ENCODE results near the gene CHMP1B. TPM values are rescaled to one million over a fixed set of nuclear protein-coding genes. Genes with fewer than 3 reads are reported as not detected.

The CHMP1B gene
- total and polyA plus RNA-seq, 9 of the 15 experiments (the other 6 are each of a cell fraction or from before 2014, with no cell fraction given) = 12.3 to 29.9 (median 19.0) TPM

GRCh38 chr18:11859903-11860407 is 8.7 kb downstream of the CHMP1B start (continued):
- peak; percentile 44; the same call in 1 of the 2 replicates for TF ChIP-seq EP300 (IDR thresholded peaks at IDR 0.05; ENCODE audit: low read length)
- 0 out of 4 replicates have a peak, but pooled peaks of 1 of the 2 experiments have one; percentile 15 for TF ChIP-seq MAZ (CRISPR knock-in tag; conservative IDR thresholded peaks at IDR 0.05 in 1 of 2, IDR thresholded peaks at IDR 0.05 in 1 of 2)
- TF ChIP-seq FOXA1 (IDR thresholded peaks at IDR 0.05; ENCODE audit: borderline replicate concordance) = no peak
- TF ChIP-seq FOS (IDR thresholded peaks at IDR 0.05; ENCODE audit: extremely low read depth, insufficient read length) = peak; percentile 36
- no peak for TF ChIP-seq ZNF696 (CRISPR knock-in tag; conservative IDR thresholded peaks at IDR 0.05)
- TF ChIP-seq REST (IDR thresholded peaks at IDR 0.05; ENCODE audit: borderline replicate concordance) = no peak
- TF ChIP-seq REST (CRISPR knock-in tag; IDR thresholded peaks at IDR 0.05; ENCODE audit: low read depth) = no peak
- TF ChIP-seq SRF (CRISPR knock-in tag; IDR thresholded peaks at IDR 0.05) = no peak
- TF ChIP-seq YY1 (IDR thresholded peaks at IDR 0.05; ENCODE audit: borderline replicate concordance in 1 of 3, control insufficient read depth in 1 of 3, extremely low read depth in 1 of 3, insufficient read depth in 3 of 3, insufficient read length in 1 of 3, insufficient replicate concordance in 2 of 3, low read depth in 1 of 3, low read length in 2 of 3) = no peak
- no peak for TF ChIP-seq ZNF655 (CRISPR knock-in tag; IDR thresholded peaks at IDR 0.05)
- no peak for TF ChIP-seq MCM2 (IDR thresholded peaks at IDR 0.05; ENCODE audit: low read depth)
- no peak for TF ChIP-seq MBD2 (IDR thresholded peaks at IDR 0.05; ENCODE audit: borderline replicate concordance, low read depth)
- peak; percentile 78; the same call in 1 of the 2 replicates for TF ChIP-seq EHMT2 (IDR thresholded peaks at IDR 0.05)
- no peak for TF ChIP-seq ZNF586 (CRISPR knock-in tag; conservative IDR thresholded peaks at IDR 0.05)
- TF ChIP-seq FOXK1 (CRISPR knock-in tag; IDR thresholded peaks at IDR 0.05; ENCODE audit: borderline replicate concordance) = no peak
- peak; percentile 94 for TF ChIP-seq JUND (IDR thresholded peaks at IDR 0.05; ENCODE audit: borderline replicate concordance, low read depth, low read length)
- peak; percentile 81; the same call in 2 of the 3 replicates for TF ChIP-seq JUND (tag; IDR thresholded peaks at IDR 0.05; ENCODE audit: borderline replicate concordance, low read depth, low read length)
- no peak for TF ChIP-seq ERF (CRISPR knock-in tag; IDR thresholded peaks at IDR 0.05)
